Activated CD8-positive, alpha-beta memory T cell treated with anti-CD3 and anti-CD28 coated beads, Interleukin-2, amount 50 U/mL, for 48 hours (primary cell): ENCODE measurements around the gene LIFR.
"Not testable (repeated sequence)": the region's sequence is repeated elsewhere in the genome, so short reads cannot be mapped to it uniquely, and the experiment has no call there.

Experiments used
- DNase-seq: peaks from one replicate; pipeline ENCODE4 v3.0.0-alpha.2; 2020

LIFR gene, protein sequence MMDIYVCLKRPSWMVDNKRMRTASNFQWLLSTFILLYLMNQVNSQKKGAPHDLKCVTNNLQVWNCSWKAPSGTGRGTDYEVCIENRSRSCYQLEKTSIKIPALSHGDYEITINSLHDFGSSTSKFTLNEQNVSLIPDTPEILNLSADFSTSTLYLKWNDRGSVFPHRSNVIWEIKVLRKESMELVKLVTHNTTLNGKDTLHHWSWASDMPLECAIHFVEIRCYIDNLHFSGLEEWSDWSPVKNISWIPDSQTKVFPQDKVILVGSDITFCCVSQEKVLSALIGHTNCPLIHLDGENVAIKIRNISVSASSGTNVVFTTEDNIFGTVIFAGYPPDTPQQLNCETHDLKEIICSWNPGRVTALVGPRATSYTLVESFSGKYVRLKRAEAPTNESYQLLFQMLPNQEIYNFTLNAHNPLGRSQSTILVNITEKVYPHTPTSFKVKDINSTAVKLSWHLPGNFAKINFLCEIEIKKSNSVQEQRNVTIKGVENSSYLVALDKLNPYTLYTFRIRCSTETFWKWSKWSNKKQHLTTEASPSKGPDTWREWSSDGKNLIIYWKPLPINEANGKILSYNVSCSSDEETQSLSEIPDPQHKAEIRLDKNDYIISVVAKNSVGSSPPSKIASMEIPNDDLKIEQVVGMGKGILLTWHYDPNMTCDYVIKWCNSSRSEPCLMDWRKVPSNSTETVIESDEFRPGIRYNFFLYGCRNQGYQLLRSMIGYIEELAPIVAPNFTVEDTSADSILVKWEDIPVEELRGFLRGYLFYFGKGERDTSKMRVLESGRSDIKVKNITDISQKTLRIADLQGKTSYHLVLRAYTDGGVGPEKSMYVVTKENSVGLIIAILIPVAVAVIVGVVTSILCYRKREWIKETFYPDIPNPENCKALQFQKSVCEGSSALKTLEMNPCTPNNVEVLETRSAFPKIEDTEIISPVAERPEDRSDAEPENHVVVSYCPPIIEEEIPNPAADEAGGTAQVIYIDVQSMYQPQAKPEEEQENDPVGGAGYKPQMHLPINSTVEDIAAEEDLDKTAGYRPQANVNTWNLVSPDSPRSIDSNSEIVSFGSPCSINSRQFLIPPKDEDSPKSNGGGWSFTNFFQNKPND

DNA sequence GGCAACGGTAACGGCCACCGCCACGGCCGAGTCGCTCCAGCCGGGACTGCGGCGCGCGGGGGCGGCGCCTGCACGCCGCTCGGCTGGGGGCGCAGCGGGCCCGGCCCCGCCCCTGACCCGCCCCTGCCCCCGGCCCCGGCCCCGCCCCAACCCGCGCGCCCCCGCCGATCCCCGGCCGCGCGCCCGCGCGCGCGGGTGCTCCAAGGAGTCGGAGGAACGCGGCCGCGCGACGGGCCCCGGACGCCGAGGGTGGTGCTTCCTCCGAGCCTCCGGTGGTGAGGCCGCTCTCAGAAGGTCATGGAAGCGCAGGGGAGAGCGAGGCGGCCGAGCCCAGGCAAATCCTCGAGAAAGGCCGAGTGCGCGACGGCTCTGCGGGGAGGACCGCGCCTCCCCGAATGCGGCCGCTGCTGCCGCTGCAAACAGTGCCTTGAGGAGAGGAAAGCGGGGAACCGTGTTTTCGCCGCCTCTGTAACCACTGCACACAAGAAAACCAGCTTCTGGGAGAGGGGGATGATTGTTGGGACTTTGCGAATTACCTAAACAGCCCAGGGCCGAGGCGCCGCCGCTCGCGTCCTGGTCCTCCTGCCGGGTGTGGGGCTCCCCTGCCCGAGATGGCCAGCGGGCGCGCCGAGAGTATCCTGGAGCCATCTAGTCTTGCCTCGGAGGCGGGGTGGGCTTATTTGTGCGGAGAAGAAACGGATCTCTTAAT is at the start of gene LIFR:
Gene LIFR (minus strand): TSS at position 48 of the 709 bp plus-strand sequence. CDS start 25,999 bp downstream, outside the sequence.
- peak; percentile 75 for DNase-seq

DNA sequence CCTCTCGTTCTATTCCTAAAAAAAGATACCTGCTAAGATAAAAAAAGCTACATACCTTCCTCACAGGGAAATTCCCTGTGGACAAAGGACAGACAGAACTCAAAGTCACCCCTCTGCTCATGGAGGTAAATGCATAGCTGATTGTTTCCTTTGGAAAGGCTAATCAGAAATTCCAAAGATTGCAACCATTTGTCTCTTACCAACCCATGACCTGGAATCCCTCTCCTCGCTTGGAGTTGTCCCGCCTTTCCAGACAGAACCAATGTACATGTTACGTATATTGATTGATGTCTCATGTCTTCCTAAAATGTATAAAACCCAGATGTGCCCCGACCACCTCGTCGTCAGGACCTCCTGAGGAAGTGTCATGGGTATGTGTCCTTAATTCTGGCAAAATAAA is 49.2 kb upstream of the LIFR start:
- DNase-seq, result no peak

DNA sequence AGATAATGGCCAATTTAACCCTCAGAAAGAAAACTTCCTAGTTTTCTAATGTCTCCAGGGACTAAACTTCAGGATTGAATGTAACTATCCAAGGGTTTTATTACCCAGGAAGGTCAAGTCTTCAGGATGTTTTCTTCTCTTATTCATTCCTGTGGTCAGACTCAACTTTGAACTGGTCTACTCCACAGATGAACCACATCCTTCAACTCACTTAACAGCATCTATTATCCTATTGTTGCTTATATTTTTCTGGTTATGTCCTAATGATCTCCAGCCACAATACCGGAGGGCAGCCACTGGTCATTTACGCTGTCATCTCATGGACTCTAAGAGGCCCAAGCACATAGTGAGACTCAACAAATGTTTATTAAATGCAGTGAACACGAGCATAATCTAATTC is 47.2 kb upstream of the LIFR start:
- DNase-seq, result no peak

DNA sequence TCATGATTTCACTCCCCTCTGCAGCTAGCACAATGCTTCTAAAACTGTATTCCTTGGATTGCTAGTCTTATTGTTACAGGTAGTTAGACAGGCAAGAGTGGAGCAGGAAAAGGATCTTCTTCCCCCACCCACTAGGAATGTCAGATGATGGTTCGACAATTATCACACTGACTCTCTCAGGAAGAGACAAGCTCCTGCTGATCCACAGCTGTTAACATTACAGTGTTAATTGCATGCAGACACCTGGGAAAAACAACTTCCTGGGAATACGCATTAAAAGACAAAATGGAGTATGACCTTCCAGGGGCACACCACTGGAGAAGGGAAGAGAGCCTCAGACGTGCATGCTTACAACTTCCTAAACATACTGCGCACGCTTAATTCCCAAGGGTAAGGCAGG is 46.2 kb upstream of the LIFR start:
- DNase-seq, result no peak

DNA sequence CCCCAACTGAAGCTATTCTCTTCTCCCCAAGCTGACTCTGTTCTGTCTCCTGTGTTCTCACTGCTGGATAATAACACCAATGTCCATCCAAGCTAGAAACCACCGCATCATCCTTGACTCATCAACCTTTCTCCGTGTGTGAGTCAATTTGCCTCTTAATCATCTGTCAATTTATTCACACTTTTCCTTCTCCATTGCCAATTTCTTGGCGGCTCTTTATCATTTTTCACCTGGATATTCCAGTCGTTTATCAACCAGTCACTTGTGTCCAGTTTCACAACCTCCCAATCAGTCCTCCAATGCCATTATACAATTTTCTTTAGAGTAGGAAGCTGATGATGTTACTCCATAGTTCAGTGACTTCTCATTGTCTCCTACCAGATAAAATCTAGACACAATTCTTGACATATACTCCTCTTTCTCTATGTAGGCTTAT is 45.4 kb upstream of the LIFR start:
- no peak for DNase-seq

DNA sequence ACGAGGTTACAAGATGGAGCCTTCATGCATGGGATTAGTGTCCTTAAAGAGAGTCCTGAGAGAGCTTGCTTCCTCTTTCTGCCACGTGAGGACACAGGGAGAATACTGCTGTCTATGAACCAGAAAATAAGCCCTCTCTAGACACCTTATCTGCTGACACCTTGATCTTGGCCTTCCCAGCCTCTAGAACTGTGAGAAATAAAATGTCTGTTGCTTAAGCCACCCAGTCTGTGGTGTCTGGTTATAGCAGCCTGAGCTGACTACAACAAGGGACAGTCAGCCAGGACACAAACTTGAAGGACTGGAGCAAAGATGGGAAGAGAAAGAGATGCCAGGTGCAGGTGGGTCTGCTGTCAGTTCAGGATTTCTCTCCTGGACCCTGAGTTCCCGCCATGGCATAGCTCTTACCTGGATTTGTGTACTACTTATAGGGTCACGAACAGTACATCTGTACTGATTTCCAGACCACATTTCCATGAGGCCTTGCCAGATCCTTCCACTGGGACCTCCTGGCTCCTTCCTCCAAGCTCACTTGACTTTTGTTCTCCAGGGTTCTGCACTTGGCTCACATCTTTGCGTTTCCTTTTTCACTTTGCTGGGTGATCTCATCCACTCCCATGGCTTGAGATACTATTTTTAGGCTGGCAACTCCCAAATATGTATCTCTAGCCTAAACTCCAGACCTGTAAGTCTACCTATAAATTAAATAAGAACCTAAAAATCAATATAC is 44.9 kb upstream of the LIFR start:
- no peak for DNase-seq

DNA sequence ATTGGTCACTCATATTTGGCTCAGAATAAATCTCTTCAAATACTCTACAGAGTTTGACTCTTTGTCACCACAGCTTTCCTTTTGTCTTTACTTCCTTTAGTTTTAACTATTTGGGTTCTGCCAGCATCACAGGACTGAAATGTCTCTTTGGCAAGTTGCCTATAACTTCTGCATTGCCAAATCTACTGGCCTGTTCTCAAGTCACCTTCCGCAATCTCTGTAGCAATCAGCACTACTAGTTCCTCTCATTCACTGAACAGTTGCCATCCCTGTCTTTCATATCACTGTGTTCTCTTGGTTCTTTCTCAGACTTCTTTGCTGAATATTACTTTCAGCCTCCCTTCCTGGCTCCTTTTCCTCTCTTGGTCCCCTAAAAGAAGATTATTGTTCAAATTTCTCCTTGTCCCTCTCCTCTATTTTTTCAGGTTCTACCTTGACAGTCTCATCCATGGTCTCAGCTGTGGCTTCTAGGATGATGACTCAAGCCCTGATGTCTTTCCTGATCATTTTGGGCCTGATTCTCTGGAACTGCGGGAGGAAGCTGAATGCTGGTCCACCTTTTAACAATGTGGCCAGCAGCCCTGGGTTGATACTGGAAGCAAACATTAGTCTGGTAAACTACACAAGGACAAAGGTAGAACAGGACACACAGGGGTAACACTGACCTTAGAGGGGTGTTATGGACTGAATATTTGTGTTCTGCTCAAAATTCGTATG is 44.0 kb upstream of the LIFR start:
- DNase-seq, result no peak

DNA sequence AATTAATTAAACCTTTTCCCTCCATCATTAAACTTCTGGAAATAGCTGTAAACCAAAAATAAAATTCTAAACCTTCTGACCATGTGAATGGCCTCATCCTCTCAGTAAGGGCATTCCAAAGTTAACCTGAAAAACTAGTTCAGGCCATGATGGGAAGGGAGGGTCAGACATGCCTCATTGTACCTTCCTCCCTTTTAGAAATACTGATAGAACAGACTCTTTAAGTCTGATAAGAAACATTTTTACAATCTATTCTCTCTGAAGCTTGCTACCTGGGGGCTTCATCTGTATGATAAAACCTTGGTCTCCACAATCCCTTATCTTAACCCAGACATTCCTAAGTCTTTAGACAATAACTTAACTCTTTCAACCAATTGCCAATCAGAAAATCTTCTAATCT is 43.3 kb upstream of the LIFR start:
- not testable (repeated sequence) for DNase-seq

DNA sequence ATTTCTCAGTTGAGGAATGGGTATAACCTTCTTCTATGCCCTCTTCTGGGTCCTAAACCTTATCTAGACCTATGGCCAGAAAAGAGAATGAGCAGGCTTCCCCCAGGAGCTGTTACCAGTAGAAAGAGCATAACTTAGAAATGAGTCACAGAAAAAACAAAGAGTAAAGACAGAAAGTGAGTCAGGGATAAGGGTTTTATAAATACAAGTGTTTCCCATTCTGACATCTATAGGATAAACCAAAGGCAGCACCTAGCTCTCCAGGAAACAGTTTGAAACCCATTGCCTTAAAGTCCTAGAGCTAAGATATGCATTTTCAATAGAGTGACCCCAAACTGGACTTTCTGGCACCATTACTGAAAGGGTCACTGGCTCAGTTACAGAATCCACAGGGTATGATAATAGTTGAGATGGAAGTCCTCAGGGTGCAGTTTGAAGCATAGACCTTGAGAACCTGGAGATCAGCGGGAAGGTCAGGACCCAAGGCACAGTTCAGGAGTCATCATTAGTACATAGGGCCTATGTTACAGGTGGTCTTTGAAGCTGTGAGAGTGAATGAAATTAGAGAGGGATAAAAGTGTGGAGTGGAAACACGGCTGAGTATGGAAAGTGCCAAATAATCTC is 42.7 kb upstream of the LIFR start:
- no peak for DNase-seq

DNA sequence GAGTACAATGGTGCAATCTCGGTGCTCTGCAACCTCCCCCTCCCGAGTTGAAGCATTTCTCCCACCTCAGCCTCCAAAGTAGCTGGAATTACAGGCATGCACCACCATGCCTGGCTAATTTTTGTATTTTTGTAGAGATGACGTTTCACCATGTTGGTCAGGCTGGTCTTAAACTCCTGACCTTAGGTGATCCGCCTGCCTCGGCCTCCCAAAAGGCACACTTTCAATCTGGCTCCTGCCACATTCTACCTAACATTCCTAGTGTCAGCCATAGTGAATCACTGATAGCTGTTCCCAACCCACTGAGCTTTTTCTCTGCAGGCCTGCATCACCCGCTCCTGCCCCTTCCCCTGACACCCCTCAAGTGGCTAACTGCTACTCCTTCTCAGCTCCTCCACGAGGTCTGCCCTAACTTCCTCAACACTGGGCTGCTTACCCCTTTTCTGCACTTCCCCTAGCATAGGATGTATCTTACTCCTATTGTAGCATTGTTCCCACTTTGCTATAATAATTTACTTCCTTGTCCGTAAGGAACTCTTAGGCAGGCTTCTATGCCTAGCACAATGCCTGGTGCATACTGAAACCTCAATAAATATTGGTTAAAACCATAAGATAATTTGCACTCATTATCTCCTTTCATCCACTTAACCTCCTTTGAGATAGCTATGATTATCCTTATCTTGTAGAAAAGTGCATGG is 42.0 kb upstream of the LIFR start:
- DNase-seq, result no peak

DNA sequence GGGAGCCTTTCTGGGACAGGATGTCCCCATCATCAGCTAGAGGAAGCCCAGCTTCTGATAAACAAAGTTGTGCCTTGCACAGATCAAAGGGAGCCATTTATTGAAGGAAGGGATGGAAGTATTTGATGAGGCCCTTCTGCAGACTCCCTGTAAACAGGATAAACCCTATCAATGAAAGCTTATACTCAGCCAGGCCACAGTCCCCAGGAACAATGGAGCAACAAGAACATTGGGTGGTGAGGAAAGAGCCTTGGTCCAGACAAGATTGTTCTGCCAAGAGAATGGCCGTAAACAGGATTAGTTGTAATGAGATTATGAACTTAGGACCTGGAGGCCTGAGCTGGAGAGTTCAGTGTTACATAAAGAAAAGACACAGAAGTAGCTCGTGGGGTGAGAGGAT is 40.5 kb upstream of the LIFR start:
- DNase-seq, result no peak

DNA sequence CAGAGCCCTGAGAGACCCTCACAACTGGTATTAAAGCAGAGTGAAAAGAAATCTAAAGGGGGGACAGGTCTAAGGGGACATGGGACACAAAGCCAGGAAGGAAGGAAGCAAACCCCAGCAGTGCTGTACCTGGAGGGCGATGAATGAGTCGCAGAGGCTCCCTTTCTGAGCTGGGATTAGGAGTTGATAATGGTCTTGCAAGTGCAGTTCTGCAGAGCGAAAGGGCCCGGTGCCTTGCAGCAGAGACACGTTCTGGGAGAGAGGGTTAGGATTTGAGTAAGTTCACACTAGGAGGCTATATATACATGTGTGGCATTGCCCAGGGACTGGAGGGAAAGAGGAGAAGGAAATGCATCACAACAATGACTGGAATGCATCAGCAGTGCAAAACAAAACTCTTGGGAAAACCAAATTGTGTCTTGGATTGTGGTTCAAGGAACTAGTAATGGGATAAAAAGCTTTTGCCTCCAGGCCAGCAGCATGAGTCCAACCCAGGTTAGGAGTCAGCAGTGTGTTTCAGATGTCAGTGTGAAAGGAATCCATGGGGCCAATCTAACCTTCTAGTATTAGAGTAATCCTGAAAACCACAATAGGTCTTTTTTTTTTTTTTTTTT is 38.8 kb upstream of the LIFR start:
- DNase-seq, result no peak

DNA sequence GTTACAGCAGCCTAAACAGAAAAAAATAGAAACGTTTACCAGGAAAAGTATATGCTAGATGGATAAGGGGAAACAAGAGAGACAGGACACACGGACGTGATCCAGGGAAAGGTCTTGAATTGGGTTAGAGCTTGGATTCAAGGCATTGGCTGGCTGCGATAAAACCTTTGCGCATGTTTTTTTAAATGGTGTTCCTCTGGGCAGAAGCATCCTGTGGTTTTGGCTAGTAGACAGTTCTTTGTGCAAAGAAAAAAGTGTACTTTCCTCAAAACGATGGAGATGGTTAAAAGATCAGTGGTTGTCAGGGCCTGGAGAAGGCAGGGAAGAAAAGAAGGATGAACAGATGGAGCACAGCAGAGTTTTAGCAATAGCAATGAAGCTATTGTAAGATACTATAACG is 37.5 kb upstream of the LIFR start:
- no peak for DNase-seq

DNA sequence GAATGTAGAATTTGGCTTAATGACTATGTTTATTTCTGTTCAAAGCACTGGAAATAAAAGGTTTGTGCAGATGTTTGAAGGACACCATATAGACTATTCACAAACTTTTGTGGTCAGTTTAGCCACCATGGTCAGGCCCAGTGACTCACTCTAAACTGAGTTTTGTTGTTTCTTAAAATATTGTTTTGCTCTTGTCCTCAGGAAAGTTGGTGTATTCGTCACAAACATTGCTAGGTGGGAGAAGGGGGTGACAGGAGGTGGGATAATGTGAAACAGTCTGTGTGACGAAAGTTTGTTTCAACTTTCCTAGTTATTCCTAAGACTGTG is 35.0 kb upstream of the LIFR start:
- DNase-seq, result no peak

DNA sequence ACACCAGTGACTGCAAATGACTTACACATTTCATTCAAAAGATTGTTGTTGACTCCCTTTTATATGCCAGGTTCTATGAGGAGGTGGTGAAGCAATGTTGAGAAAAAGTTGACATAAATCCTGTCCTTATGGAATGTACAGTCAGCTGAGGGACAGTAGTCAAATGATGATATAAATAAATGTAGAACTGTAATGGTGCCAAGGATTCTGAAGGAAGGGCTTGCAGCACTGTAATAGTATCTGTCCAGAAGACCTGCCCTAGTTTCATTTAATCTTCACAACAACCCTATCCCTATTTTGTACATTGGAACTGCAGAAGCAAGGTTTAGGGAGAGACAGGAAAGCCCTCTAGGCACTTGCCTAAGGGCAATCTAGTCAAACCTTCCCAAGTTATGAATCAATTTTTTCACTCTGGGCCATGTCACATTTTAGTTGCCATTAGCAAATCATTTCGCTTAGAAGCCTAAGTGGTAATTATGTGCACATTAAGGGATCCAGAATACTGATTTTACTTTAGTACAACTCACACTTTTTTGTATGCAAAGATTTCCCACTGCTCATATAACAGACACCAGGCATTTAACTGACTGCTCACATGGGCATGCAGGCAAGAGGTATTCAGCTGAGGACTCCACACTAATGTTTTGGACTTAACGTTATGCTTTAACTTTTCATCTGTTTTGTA is 34.5 kb upstream of the LIFR start:
- no peak for DNase-seq

DNA sequence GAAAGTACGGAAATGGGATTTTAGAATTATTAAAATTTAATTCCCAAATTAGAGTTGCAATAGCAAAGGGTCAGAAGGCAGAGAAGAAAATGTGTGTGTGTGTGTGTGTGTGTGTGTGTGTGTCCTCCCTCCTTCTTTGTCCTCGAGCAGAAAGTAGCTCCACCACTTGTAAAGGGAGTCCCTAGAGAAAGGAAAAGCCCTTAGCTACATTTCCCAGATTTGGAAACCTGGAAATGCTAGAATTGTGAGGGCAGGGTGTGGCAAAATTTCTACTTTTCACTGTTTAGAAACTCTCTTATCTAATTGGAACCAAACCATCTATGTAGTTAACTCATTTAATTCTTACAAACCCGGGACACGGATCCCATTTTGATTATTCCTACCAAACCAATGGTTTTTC is 33.2 kb upstream of the LIFR start:
- no peak for DNase-seq

DNA sequence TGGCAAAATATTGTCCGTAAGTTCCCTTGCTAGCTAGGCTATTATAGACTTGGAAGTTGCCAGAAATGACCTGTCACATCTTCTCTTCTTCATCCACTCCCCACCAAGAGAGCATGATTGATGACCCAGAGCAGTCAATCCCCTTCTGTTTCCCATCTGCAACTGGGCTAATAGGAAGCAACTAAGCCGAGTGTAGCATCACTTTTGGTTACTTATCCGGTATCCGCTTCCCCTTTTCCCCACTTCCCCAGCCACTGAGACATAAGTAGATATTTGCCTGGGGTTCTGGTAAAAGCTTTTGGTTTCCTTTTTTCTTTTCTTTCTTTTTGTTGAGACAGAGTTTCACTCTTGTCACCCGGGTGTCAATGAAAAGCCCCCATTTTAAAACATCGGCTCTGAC is 29.4 kb upstream of the LIFR start:
- DNase-seq, result no peak

DNA sequence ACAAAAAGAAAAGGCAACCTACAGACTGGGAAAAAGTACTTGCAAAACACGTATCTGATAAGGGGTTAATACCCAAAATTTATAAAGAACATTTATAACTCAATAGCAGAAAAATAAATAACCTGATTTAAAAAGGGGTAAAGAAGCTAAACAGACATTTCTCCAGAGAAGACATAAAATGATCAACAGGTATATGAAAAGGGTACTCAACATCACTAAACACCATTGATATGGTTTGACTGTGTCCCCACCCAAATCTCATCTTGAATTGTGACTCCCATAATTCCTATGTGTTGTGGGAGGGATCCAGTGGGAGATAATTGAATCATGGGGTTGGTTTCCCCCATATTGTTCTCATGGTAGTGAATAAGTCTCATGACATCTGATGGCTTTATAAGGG is 27.1 kb upstream of the LIFR start:
- no peak for DNase-seq

DNA sequence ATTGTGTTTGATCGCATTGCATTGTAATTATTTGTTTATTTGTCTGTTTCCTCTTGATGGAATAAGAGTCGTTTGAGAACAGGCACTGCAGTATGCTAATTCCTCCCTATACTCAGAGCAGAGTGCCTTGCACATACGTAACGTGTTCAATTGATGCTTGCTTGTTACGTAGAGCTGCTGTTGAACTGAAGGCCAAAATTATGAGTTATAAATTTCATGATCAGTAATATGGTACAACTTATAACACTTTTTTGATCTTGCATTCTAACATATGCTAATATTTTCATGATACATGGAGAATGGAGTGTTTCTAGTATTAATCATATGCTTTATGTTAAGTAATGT is 26.5 kb upstream of the LIFR start:
- DNase-seq, result no peak
